ENCODE results near the gene C1orf74.
"Not testable (repeated sequence)": the region's sequence is repeated elsewhere in the genome, so short reads cannot be mapped to it uniquely, and the experiment has no call there.

C1orf74 gene

DNA sequence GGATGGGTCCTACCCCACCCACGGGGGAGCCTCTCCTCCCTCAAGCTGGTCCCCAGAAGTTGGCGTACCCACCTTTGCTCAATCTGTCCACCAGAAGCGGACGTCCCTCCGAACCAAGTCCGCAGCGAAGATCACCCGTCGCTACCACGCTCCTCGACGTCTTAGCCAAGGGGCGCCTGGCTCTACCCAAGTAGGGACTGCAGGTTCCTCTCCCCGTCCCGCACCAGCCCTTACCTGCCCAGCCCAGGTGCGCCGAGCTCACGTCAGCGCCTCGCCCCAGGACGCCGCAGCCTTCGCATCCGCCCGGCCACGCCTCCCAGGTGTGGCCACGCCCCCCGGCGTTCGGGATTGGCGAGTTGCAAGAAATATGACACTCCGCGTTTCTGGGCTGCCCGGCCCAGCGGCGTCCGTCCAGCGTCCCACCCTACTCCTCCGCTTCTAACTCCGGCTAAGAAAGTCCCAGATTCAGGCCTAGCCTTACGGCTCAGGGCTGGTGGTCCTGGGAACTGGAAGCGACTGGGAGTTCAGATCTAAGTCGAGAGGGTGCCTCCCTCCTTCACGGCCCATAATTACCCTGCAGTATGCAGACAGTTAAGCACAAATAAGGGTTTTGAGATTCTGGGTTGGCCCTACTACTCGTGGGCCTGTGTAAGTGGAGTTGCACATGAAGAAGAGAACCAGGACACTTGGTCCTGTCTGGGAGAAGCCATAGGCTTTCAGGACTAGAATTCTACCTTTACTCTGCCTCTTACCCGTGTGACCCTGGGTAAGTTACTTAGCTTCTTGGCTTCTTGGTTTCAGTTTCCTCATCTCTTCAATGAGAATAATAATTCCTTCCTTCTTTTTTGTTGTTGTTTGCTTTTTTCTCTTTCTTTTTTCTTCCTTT is 21.8 kb upstream of the C1orf74 start, which contains the start of gene IRF6:
TSS of gene IRF6 (minus strand) at position 268 of the 886 bp plus-strand sequence. CDS start 4,729 bp downstream, outside the sequence.
- no peak within 1 kb of the TSS for H3K4me2 ChIP-seq
- no peaks in the 10 kb centered on the region for H4K20me1 ChIP-seq
- H3K36me3 ChIP-seq: no peaks in the 10 kb centered on the region
- H3K4me3 ChIP-seq: no peak within 1 kb of the TSS
- H3K9ac ChIP-seq: no peak within 1 kb of the TSS
- no peaks in the 10 kb centered on the region for H3K9me3 ChIP-seq
- no peaks in the 10 kb centered on the region for H3K4me1 ChIP-seq
- TF ChIP-seq Cebpa-rat (IDR thresholded peaks at IDR 0.05): no peak
- no peaks in the 10 kb centered on the region for H3K27me3 ChIP-seq
- H3K27ac ChIP-seq: no peak within 1 kb of the TSS

DNA sequence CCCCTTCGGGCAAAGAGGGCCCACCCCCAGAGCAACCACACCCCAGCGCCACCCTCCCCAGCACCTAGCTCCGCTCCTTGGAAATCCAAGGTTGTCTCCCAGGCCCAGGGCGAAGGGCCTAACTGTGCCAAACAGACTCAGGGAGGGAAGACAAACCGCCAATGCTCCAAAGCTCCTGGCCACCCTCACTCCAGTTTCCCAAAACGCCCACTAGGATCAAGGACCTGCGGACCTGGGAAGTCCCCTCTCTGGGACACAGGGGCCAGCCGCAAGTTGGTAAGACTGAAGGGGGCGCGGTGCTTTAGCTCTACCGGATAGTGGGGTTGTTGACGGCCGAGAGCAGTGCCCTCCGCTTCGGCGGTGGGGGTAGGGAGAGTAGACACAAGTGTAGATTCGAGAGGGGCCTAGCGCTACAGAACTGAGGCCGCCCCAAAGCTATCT is 21.0 kb upstream of the C1orf74 start:
- Histone ChIP-seq H3K9ac (no peak overlapping the region), H3K27ac (no peak overlapping the region), H3K27me3 (no peaks in the 10 kb centered on the region), H4K20me1 (no peaks in the 10 kb centered on the region), H3K4me2 (no peak overlapping the region), H3K4me3 (no peak overlapping the region), H3K4me1 (no peaks in the 10 kb centered on the region), H3K9me3 (no peaks in the 10 kb centered on the region), H3K36me3 (no peaks in the 10 kb centered on the region)
- TF ChIP-seq Cebpa-rat (IDR thresholded peaks at IDR 0.05): no peak

DNA sequence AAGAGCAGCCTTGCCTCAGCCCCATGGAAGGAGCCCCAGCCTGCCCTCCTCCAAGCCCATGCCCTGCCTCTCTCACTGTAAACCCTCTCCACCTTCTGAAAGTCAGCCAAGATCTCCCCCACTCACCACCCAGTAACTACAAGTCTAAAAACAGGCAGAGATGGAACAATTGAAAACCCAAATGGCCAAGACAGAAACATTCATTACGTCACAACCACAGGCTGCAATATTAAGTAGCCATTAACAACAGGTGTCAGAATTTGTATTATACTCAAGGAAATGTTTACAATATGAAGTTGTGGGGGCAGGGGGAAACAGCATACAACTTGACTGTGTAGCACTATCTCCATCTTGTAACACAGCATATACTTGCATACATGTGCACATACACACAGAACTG is 19.2 kb upstream of the C1orf74 start:
- Histone ChIP-seq H3K27me3 (no peaks in the 10 kb centered on the region), H3K9ac (no peak overlapping the region), H3K4me1 (no peaks in the 10 kb centered on the region), H3K36me3 (no peaks in the 10 kb centered on the region), H3K4me3 (no peak overlapping the region), H4K20me1 (no peaks in the 10 kb centered on the region), H3K27ac (no peak overlapping the region), H3K9me3 (no peaks in the 10 kb centered on the region), H3K4me2 (no peak overlapping the region)
- no peak for TF ChIP-seq Cebpa-rat (IDR thresholded peaks at IDR 0.05)

DNA sequence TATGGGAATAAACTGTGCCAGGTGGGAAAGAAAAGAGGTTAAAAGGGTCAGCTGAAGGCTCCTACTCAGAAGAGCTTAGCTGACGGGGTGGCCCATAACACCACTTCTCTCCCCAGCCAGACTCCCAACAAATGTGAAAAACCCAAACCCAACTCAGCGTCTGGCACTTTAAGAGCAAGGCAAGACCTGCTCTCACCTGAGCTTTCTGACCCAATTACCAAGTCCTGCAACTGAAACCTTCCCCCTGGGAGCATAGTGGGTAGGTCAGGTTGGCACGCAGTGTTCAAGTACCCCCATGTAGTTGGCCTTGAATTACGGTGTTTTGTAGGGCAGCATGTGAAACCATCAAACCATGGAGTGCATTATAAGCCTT is 18.4 kb upstream of the C1orf74 start:
- Histone ChIP-seq H3K4me2 (no peak overlapping the region), H3K36me3 (no peaks in the 10 kb centered on the region), H3K27ac (no peak overlapping the region), H3K9me3 (no peaks in the 10 kb centered on the region), H3K4me1 (no peaks in the 10 kb centered on the region), H3K4me3 (no peak overlapping the region), H4K20me1 (no peaks in the 10 kb centered on the region), H3K27me3 (no peaks in the 10 kb centered on the region), H3K9ac (no peak overlapping the region)
- no peak for TF ChIP-seq Cebpa-rat (IDR thresholded peaks at IDR 0.05)

DNA sequence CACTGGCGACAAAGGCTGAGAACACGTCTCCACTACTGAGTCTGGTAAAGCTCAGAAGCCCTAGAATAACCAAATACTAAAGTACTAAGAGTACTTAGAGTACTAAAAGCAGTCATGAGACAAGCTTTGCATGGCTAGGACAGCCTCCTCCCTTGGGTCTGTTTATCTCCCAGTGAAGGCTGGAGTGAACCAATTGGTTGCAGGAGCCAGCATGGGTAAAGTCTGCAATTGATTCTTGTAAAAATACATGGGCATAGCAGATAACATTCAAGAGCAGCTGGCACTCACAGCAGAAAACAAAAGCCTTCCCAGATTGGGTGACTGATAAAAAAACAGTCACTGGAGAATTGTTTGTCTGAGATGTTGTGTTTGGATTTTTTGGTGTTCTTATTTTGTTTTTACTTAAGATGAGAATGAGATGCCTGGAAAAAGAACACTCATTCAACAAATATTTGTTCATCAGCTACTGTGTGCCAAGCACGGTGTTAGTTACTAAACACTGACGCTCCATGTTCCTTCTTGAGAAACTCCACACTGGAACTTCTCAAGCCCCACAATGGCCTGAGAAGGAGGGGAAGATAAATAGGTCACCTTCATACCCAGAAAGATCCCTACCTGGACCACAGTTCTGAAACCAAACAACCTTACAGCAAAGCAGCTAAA is 17.9 kb upstream of the C1orf74 start:
- no peak overlapping the region for H3K4me3 ChIP-seq
- no peaks in the 10 kb centered on the region for H3K36me3 ChIP-seq
- H3K27ac ChIP-seq: no peak overlapping the region
- no peaks in the 10 kb centered on the region for H3K9me3 ChIP-seq
- no peaks in the 10 kb centered on the region for H4K20me1 ChIP-seq
- H3K4me1 ChIP-seq: no peaks in the 10 kb centered on the region
- no peaks in the 10 kb centered on the region for H3K27me3 ChIP-seq
- H3K4me2 ChIP-seq: no peak overlapping the region
- TF ChIP-seq Cebpa-rat (IDR thresholded peaks at IDR 0.05): no peak
- no peak overlapping the region for H3K9ac ChIP-seq

DNA sequence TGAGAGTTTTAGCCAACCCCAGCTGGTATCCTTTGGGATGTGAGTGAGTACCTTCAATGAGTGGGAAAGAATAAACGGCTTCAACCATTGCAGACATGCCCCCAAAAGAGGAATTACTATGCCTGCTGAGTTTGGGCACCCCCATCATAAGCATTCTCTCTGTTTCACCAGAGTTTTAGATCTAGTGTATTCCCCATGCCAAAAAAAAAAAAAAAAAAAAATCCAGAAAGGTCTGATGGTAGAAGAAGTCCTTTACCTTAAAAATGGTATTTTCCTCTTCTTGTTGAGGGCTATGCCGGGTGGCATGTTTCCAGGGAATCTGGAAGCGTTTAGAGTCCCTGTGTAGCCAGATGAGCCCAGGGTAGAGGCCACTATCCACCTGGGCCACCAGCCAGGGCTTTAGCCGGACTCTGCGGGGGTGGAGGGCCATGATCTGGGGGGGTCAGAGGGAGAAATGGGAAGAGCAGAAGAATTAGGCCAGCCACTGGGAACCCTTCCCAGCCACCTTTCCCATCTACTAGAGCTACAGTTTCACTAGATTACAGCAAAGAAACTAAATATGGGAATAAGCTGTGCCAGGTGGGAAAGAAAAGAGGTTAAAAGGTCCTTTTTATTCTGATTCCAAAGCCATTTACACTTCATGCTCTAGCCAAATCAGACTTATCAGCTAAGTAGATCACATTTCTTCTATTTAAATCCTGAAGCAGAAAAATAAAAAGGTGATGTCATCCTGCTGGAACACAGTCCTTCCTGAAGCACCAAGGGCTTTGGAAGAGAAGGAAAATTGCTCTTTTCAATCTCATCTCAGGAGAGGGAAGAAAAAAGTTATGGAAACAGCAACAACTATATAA is 16.9 kb upstream of the C1orf74 start:
- H3K4me3 ChIP-seq: no peak overlapping the region
- H3K9ac ChIP-seq: no peak overlapping the region
- no peak overlapping the region for H3K4me2 ChIP-seq
- H4K20me1 ChIP-seq: no peaks in the 10 kb centered on the region
- H3K27ac ChIP-seq: no peak overlapping the region
- H3K4me1 ChIP-seq: no peaks in the 10 kb centered on the region
- H3K27me3 ChIP-seq: no peaks in the 10 kb centered on the region
- no peak for TF ChIP-seq Cebpa-rat (IDR thresholded peaks at IDR 0.05)
- H3K36me3 ChIP-seq: no peaks in the 10 kb centered on the region
- H3K9me3 ChIP-seq: no peaks in the 10 kb centered on the region

DNA sequence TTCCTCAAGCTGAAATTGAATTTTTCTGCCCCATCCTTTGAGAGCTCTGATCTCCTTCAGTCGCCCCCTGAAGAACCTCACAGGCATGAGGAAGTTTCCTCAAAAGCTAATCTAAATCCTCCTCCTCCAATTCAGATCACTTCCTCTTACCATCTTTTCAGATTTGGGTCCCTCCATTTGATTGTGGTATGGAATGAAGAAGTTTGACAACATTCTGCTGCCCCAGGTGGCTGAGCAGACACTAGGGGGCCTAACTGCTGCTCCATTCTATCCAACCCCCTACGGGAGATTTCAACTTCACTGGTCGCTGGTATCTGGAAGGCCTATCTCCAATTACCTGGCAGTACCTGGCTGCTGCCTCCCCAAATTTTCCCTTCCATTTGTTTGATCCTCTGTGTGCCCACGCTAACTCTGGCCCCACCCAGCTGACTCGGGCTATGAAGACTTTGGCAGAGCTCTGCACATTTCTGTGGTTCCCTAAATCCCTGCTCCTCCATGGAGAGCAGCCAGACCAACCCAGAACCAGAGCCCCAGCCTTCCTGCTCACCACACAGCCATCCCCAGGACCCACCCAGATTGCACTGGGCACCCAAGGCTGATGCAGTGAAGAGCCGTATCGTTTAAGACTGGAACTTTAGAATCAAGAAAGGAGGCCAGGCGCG is 13.8 kb upstream of the C1orf74 start:
- no peaks in the 10 kb centered on the region for H3K4me1 ChIP-seq
- H3K36me3 ChIP-seq: no peaks in the 10 kb centered on the region
- H3K9me3 ChIP-seq: no peaks in the 10 kb centered on the region
- no peak overlapping the region for H3K4me3 ChIP-seq
- no peaks in the 10 kb centered on the region for H4K20me1 ChIP-seq
- H3K27me3 ChIP-seq: no peaks in the 10 kb centered on the region
- H3K4me2 ChIP-seq: no peak overlapping the region
- no peak for TF ChIP-seq Cebpa-rat (IDR thresholded peaks at IDR 0.05)
- H3K27ac ChIP-seq: no peak overlapping the region
- no peak overlapping the region for H3K9ac ChIP-seq

DNA sequence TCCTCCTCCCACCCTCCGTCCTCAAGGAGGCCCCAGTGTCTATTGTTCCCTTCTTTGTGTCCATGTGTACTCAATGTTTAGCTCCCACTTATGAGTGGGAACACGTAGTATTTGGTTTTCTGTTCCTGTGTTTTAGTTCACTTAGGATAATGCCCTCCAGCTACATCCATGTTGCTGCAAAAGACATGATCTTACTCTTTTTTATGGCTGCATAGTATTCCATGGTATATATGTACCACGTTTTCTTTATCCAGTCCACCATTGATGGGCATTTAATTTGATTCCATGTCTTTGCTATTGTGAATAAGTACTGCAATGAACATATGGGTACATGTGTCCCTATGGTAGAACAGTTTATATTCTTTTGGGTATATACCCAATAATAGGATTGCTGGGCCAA is 9.4 kb upstream of the C1orf74 start:
- not testable (repeated sequence) for H3K27ac ChIP-seq, H3K4me1 ChIP-seq, H3K27me3 ChIP-seq, H3K9ac ChIP-seq, H3K4me3 ChIP-seq, H4K20me1 ChIP-seq, H3K36me3 ChIP-seq, H3K4me2 ChIP-seq, H3K9me3 ChIP-seq

DNA sequence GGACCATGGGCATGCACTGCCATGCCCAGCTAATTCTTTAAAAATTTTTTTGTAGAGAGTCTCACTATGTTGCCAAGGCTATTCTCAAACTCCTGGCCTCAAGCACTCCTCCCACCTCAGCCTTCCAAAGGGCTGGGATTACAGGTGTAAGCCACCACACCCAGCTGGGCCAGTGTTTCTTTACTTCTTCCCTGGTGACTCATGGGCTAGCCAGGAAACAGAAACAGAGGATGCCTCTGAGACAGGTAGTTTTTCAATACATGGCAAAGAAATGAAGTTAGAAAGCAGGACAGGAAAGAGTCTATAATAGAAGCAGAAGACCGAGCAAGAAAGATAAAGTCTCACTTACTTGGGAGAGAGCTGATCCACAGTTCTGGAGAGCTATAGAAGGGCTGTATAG is 7.6 kb upstream of the C1orf74 start:
- H3K9me3 ChIP-seq: no peaks in the 10 kb centered on the region
- H3K4me2 ChIP-seq: no peak overlapping the region
- no peak overlapping the region for H3K9ac ChIP-seq
- no peaks in the 10 kb centered on the region for H3K27me3 ChIP-seq
- H4K20me1 ChIP-seq: no peaks in the 10 kb centered on the region
- no peaks in the 10 kb centered on the region for H3K36me3 ChIP-seq
- H3K27ac ChIP-seq: no peak overlapping the region
- no peak overlapping the region for H3K4me3 ChIP-seq
- H3K4me1 ChIP-seq: no peaks in the 10 kb centered on the region
- TF ChIP-seq Cebpa-rat (IDR thresholded peaks at IDR 0.05): no peak
